NCI-H524 (cell line): Measurements from ENCODE around the gene ZNF367.
"Not testable (repeated sequence)": the region's sequence is repeated elsewhere in the genome, so short reads cannot be mapped to it uniquely, and the experiment has no call there.

Experiments
- DNase-seq, 2 experiments: peaks; one replicate each; lab custom pipeline; 2025; lab: John Stamatoyannopoulos, UW

The ZNF367 gene

GRCh38 chr9:96399325-96399633 lies 18.9 kb downstream of the ZNF367 start:
- no peak for DNase-seq

DNA sequence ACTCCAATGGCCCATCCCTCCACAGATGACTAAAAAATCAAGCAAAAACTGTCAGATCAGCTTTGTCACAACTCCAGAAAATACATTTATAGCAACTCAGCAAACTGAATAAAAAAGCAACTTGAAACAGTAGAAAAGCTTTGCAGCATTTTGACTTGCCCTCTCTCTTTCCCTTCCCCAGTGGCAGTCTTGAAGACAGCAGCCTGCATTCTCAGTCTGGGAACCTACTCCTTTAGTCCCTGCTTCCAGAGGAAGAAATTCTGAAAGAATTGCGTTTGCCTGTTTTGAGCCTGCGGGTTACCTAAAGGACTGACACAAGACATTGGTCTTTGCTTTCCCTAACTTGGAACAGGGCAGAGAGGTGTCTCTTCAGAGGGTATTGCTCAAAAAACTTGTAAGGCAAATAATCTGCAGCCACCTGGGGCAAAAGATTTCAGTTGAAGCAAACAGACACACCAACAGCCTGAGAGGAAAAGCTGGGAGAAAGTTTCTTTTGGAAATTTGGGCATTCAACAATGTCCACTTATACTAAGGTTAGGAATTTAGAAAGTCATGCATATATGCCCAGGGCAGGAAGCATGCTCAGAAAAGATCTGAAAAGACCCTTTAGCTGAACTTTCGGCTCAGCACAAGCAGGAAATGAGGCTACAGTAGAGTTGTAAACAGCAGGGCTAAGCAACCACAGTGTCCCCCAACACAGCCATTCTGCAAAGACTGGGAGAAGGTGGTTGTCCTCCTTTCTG lies 19.4 kb downstream of the ZNF367 start:
- no peak for DNase-seq

GRCh38 chr9:96395964-96396363 lies 22.2 kb downstream of the ZNF367 start:
- no peak for DNase-seq

DNA sequence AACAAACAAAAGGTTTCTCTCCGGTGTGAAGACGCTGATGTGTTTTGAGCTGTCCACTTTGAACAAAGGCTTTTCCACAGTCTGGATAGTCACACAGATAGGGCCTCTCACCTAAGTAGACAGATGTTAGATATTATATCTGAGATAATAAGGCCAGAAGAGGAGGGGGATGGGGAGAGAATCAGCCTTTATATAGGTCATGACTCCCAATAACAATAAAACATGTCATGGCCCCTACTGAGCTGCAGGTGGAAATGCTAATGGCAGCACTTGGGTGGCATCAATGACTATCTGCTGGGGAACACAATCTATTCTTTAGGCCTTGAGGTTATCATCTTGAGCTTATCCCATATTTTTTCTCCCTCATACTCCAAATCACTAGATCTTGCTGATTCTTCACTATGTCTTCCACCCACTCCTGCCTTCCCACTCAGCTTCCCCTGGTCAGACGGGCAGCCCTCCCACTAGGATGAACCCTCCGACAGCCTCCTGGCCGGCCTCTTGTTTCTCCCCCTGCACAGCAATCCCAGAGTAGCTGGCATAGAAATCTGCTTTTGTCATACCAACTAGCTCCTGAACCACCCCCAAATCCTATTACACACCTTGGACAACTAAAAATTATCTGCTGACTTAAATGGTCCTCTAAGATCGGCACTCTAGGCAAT lies 23.2 kb downstream of the ZNF367 start:
- peak in 1 of 2 experiments; percentile 54 for DNase-seq

- DNase-seq = no peak
These were observed 25.9 kb downstream of the ZNF367 start for GRCh38 chr9:96392263-96392662.

DNA sequence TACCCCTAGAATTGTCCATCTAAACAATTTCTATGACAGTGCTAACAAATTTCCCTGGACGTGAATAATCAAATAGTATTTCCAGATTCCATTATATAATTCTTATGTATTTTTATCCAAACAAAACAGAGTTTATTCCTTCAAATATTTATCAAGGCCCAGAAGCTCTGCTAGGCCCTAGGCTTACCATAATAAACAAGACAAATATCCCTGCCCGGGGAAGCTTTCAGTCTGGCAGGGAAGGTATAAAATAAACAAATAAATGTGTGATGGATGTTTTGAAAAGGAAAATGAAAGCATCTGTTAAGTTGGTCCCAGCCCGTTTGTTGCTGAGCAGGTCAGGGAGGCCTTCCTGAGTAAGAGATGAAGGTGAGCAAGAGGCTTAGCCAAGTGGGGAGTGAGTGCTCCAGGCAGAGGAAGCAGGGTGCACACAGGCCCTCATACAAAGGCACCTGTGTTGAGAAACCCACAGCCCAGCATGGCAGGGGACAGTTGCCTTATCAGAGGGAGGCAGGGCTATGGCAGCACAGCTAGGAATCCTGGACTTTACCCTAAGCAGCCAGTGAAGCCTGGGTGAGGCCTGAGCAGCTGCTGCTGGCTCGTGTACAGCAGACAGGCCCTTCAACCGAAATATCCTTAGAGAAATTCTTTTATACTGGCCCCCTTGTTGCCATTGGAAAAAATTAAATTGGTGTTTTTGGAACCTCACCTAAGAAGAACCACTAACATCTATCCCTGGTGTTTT lies 27.0 kb downstream of the ZNF367 start:
- DNase-seq = no peak

- DNase-seq = no peak
These were observed 30.0 kb downstream of the ZNF367 start for GRCh38 chr9:96388144-96388543.

DNA sequence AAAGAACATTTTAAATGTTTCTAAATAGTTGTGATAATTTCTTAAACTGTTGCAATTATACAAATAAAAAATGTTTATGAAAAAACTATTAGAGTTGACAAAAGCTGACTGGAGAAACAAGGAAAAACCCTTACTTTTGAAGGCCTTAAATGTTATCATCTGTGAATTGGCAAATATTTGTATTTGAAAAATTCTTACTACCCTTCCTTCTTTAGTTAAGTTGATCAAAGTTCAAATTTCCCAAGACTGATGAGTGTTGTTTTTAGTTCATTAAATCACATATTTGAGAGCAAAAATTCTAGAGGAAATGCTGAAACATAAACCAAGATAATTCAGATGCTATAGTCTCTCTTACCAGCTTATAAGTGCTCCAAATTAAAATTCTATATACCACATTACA lies 32.0 kb downstream of the ZNF367 start:
- DNase-seq = no peak

- DNase-seq = no peak
These were observed 34.8 kb downstream of the ZNF367 start, which contains the start of gene SLC35D2 for GRCh38 chr9:96383165-96383942. Gene SLC35D2, minus strand, starts transcription at chr9:96383711. Its CDS starts 77 bp downstream, at chr9:96383634.

DNA sequence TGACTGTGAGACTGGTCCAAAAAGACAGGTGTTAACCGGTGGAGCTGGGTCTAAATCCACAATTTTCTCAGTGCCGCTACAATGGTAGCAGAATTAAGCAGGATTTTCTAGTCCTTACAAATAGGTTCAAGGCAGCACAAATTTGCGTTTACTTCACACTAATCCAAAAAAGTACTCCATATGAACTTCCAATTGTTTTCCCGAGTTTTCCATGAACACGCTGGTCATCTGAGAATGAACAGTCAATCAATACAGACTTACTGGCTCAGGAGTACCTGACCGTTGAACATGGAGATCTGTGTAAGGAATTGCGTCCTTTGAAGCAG lies 35.4 kb downstream of the ZNF367 start:
- DNase-seq = no peak

DNA sequence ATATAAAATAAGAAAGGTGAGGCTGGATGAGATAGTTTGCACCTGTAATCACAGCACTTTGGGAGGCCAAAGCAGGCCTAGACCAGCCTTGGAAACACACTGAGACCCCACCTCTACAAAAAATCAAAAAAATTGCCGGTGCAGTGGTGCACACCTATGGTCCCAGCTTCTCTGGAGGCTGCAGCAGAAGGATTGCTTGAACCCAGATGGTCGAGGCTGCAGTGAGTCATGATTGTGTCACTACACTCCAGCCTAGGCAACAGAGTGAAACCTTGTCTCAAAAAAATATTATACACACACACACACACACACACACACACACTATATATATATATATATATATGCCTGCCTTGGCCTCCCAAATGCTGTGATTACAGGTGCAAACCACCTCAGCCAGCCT lies 36.0 kb downstream of the ZNF367 start:
- no peak for DNase-seq

GRCh38 chr9:96381696-96382095 lies 36.5 kb downstream of the ZNF367 start:
- DNase-seq = no peak

GRCh38 chr9:96381125-96381524 lies 37.0 kb downstream of the ZNF367 start:
- no peak for DNase-seq

DNA sequence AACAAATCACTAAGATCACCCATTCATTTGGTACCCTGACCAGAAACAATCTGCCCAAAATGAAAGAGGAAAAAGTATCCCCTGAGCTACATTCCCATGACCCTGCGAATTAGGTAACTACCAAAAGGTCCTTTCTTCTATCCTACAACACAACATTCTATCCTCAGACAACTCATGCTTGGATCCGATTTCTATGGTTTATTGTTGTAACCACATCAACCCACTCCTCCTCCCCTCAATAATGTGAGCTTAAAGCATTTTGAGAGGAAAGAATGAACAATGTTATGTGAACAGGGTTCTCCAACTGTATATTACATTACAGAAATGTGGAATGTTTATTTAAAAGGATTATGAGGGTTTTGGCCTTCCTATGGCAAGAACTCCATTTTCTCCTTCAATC lies 38.7 kb downstream of the ZNF367 start:
- no peak for DNase-seq

DNA sequence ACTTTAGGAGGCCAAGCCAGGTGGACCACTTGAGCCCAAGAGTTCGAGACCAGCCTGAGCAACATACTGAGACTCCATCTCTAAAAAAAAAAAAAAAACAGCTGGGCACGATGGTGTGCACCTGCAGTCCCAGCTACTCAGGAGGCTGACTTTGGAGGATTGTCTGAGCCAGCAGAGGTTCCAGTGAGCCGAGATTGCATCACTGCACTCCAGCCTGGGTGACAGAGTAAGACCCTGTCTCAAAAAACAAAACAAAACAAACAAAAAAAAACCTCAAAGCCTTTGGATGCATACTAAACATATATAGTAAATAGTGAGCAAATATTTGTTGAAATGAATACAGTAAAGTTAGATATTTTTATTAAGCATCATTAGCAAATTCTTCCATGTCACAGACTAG lies 40.0 kb downstream of the ZNF367 start:
- DNase-seq = no peak

DNA sequence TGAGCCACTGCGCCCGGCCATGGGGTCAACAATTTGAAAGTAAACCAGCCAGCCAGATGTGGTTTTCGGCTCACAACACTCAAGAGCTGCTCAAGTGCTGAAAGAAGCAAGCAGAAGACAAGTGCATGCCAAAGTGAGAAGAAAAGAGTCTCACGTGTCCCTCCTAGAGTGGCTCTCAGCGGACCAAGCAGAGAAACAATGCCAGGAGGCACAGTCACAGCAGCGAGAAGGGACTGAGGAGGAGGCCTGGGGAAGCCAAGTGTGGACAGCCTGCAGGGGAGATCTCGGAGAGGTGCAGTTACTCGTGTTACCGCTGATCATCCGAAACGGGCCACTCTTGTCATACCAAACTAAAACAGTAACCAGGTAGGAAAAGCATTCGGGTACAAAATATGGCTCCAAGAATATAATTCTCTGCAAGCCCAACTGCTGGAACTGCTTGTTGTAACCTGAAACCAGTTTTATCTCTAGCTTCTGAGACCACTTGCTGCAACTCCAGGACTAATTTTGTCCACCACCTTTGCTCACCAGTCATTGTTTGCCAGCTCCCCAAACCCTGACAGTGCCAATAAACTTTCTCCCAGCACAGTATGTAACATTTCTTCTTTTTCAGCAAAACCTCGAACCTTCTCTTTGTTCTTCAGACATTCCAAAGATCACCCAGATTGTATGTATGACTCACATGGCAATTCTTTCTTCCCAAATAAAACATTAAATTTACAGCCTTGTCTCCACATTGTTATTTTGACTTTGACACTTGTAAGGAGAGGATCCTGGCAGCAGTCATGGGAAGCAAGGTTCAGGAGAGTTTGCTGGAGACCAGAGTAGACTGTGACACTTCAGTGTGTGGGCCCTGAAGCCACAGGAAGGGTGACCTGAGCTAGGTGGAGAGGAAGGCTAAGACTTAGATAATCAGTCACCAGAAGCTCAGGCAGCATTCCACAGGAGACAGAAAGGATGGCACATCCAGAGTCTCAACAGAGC lies 41.0 kb downstream of the ZNF367 start:
- peak; percentile 44 to 55 for DNase-seq

DNA sequence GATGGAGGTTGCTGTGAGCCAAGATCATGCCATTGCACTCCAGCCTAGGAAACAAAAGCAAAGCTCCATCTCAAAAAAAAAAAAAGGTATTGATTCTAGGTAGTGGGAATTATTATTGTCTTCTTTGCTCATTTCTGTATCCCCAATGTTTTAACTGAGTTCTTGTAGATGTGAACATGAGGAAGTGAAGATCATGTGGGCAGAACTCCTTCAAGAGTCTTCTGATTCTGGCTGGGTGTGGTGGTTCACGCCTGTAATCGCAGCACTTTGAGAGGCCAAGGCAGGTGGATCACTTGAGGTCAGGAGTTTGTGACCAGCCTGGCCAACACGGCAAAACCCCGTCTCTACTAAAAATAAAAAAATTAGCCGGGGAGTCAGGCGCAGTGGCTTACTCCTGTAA lies 42.7 kb downstream of the ZNF367 start:
- not testable (repeated sequence) for DNase-seq

- DNase-seq = no peak
These were observed 50.2 kb downstream of the ZNF367 start for GRCh38 chr9:96367943-96368342.

GRCh38 chr9:96363175-96363967 lies 54.8 kb downstream of the ZNF367 start:
- peak in 1 of 2 experiments; percentile 19 for DNase-seq

DNA sequence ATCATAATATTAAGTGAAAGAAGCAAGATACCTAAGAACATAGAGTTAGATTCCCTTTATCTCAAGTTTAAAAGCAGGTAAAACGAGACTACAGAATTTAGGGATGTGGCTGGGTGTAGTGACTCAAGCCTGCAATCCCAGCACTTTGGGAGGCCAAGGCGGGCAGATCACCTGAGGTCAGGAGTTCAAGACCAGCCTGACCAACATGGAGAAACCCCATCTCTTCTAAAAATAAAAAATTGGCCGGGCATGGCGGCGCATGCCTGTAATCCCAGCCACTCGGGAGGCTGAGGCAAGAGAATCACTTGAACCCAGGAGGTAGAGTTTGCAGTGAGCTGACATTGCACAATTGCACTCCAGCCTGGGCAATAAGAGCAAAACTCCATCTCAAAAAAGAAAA lies 56.1 kb downstream of the ZNF367 start:
- DNase-seq = not testable (repeated sequence)
